HUDEP-2 (cell line): ENCODE results near the gene MAP3K14.

ENCODE experiments used
- DNase-seq, 76 experiments: peaks; one replicate each; lab custom pipeline; 2025; ENCODE audit not compliant: unreplicated experiment in 76 of 76; lab: John Stamatoyannopoulos, UW

MAP3K14 gene

GRCh38 chr17:45339646-45340605 is 23.1 kb upstream of the MAP3K14 start:
- no peak for DNase-seq

GRCh38 chr17:45338996-45339535 is 22.2 kb upstream of the MAP3K14 start:
- DNase-seq = no peak

- DNase-seq = no peak
Observed at GRCh38 chr17:45338023-45338781, 21.4 kb upstream of the MAP3K14 start.

GRCh38 chr17:45336390-45337182 is 19.8 kb upstream of the MAP3K14 start:
- DNase-seq = no peak

- DNase-seq = no peak
Observed at GRCh38 chr17:45335721-45336120, 18.9 kb upstream of the MAP3K14 start.

- no peak for DNase-seq
Observed at GRCh38 chr17:45334701-45335677, 18.2 kb upstream of the MAP3K14 start.

- no peak for DNase-seq
Observed at GRCh38 chr17:45334231-45334630, 17.4 kb upstream of the MAP3K14 start.

GRCh38 chr17:45333702-45334092 is 16.9 kb upstream of the MAP3K14 start:
- no peak for DNase-seq

- DNase-seq = peak in 58 of 76 experiments; percentile 10 to 81 (median 50)
Observed at GRCh38 chr17:45332989-45333701, 16.3 kb upstream of the MAP3K14 start.

GRCh38 chr17:45332505-45332904 is 15.7 kb upstream of the MAP3K14 start:
- DNase-seq = no peak

GRCh38 chr17:45326626-45327025 is 9.8 kb upstream of the MAP3K14 start:
- DNase-seq = no peak

GRCh38 chr17:45325810-45326209 is 9.0 kb upstream of the MAP3K14 start:
- DNase-seq = no peak

GRCh38 chr17:45324336-45324735 is 7.5 kb upstream of the MAP3K14 start:
- DNase-seq = no peak

- no peak for DNase-seq
Observed at GRCh38 chr17:45322168-45322567, 5.3 kb upstream of the MAP3K14 start.

- peak in 9 of 76 experiments; percentile 11 to 47 (median 24) for DNase-seq
Observed at GRCh38 chr17:45320931-45321461, 4.2 kb upstream of the MAP3K14 start.

- no peak for DNase-seq
Observed at GRCh38 chr17:45320349-45320930, 3.6 kb upstream of the MAP3K14 start.

GRCh38 chr17:45319239-45319703 is 2.5 kb upstream of the MAP3K14 start:
- DNase-seq = no peak
